Fibroblast of peridontal ligament (primary cell): ENCODE data around the gene SLC35E2B.
"Not testable (repeated sequence)": the region's sequence is repeated elsewhere in the genome, so short reads cannot be mapped to it uniquely, and the experiment has no call there.

ENCODE experiments used
- DNase-seq: peaks from one replicate; pipeline ENCODE4 v3.0.0-alpha.2; 2010; ENCODE audit errors: extremely low read depth

Gene SLC35E2B

GRCh38 chr1:1703796-1704195 lies 11.2 kb upstream of the SLC35E2B start:
- DNase-seq = no peak

GRCh38 chr1:1702506-1702905 lies 9.9 kb upstream of the SLC35E2B start:
- not testable (repeated sequence) for DNase-seq

- not testable (repeated sequence) for DNase-seq
Measured at GRCh38 chr1:1700557-1700956, 8.0 kb upstream of the SLC35E2B start.

GRCh38 chr1:1700067-1700466 lies 7.5 kb upstream of the SLC35E2B start:
- not testable (repeated sequence) for DNase-seq

GRCh38 chr1:1699061-1699460 lies 6.5 kb upstream of the SLC35E2B start:
- not testable (repeated sequence) for DNase-seq

GRCh38 chr1:1697358-1698183 lies 5.0 kb upstream of the SLC35E2B start:
- not testable (repeated sequence) for DNase-seq

- DNase-seq = not testable (repeated sequence)
Measured at GRCh38 chr1:1696431-1697357, 4.1 kb upstream of the SLC35E2B start.

- peak; percentile 51 for DNase-seq
Measured at GRCh38 chr1:1692324-1692713, 276 bp downstream of the SLC35E2B start.

- DNase-seq = not testable (repeated sequence)
Measured at GRCh38 chr1:1691443-1691842, 1.2 kb downstream of the SLC35E2B start.

- DNase-seq = not testable (repeated sequence)
Measured at GRCh38 chr1:1689526-1689925, 3.1 kb downstream of the SLC35E2B start.

- DNase-seq = no peak
Measured at GRCh38 chr1:1687846-1688245, 4.7 kb downstream of the SLC35E2B start.

GRCh38 chr1:1684031-1684681 lies 8.4 kb downstream of the SLC35E2B start:
- DNase-seq = no peak

GRCh38 chr1:1683104-1683905 lies 9.3 kb downstream of the SLC35E2B start:
- no peak for DNase-seq

GRCh38 chr1:1680912-1681273 lies 11.7 kb downstream of the SLC35E2B start:
- no peak for DNase-seq

GRCh38 chr1:1680031-1680911 lies 12.3 kb downstream of the SLC35E2B start:
- no peak for DNase-seq

- DNase-seq = no peak
Measured at GRCh38 chr1:1678581-1679380, 13.8 kb downstream of the SLC35E2B start.

GRCh38 chr1:1677718-1678580 lies 14.6 kb downstream of the SLC35E2B start:
- DNase-seq = no peak

GRCh38 chr1:1676087-1676486 lies 16.5 kb downstream of the SLC35E2B start:
- DNase-seq = not testable (repeated sequence)
